NCI-H748 (cell line): ENCODE results near the gene SLF1.

Experiments
- DNase-seq: peaks from one replicate; lab custom pipeline; 2025; ENCODE audit not compliant: unreplicated experiment; lab: John Stamatoyannopoulos, UW

The SLF1 gene

DNA sequence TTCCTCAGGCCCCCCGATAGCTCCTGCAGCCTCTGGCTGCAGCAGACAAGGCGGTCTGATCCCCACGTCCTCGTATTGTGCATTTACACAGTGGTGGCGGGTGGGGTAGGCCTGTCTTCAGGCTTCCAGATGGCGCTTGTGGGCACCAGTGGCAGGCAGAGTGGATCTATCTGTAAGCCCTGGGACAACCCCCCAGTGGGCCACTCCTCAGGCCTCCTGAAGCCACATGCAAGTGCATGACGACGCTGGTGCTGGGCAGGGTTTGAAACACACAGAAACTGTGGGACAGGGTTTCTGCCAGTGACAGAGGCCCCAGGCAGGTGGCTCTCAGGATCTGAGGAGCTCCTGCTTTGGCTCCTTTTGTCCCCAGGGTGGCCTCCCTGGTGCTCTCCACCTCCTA is 42.0 kb downstream of the SLF1 start:
- no peak for DNase-seq

DNA sequence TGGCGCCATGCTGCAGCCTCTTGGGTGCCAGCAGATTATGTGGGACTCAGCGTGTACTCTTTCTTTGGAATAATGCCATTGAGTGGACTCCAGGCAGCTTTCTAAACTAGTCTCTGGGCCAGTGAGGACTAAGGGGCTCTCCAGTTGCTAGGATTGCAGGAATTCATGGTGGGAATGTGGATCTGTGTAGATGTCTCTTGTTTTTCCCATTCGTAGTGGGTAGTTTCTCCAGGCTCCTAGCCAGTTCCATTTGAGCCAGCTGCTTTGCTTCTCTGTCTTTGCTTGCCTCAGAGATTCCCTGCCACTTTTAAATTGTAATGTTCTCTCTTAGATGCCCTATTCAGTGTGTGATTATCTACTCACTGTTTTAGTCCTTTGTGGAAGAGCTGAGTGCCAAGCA is 42.6 kb downstream of the SLF1 start:
- no peak for DNase-seq

DNA sequence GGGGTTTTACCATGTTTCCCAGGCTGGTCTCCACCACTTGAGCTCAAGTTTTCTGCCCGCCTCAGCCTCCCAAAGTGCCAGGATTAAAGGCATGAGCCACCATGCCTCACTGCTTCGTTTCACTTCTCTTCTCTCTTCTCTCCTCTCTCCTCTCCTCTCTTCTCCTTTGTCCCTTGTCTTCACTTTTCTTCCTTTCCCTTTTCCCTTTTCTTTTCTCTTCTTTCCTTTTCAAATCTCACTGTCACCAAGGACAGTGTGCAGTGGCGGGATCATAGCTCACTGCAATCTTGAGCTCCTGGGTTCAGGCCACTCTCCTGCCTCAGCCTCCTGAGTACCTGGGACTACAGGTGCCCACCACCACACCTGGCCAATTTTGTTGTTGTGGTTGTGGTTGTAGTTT is 49.5 kb downstream of the SLF1 start:
- no peak for DNase-seq

DNA sequence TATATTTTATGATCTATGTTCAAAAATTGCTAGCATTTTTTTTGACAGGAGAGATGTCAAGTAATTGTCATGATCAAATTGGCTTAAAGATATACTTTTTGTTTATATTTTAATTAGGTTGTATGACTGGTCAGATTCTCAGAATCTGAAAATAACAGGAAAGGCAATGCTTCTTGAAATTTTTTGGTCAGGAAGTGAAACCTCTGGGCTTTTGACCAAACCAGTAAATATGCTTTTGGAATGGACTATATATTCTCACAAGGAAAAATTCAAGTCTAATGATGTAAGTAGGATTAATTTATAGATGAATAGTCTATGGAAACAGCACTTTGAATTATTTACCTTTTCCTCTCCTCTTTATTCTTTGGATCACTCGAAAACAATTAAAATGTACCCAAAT is 52.3 kb downstream of the SLF1 start:
- DNase-seq: no peak

DNA sequence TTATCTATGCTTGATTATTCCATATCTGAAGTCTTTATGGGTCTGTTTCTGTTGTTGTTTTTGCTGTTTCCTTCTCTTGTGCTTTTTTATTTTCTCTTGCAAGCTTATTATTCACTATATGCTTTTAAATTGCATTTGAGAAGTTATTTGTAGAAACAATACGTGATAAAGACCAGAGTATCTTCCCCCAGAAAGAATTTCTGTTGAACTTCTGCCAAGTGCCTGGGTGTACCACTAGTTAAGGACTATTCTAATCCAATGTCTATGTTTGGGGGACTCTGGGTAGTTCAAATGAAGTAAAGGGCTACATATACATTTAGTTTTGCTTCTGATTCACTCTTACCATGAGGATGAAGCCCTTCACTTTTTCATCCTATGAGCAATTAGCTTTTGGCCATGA is 54.3 kb downstream of the SLF1 start:
- DNase-seq: no peak

DNA sequence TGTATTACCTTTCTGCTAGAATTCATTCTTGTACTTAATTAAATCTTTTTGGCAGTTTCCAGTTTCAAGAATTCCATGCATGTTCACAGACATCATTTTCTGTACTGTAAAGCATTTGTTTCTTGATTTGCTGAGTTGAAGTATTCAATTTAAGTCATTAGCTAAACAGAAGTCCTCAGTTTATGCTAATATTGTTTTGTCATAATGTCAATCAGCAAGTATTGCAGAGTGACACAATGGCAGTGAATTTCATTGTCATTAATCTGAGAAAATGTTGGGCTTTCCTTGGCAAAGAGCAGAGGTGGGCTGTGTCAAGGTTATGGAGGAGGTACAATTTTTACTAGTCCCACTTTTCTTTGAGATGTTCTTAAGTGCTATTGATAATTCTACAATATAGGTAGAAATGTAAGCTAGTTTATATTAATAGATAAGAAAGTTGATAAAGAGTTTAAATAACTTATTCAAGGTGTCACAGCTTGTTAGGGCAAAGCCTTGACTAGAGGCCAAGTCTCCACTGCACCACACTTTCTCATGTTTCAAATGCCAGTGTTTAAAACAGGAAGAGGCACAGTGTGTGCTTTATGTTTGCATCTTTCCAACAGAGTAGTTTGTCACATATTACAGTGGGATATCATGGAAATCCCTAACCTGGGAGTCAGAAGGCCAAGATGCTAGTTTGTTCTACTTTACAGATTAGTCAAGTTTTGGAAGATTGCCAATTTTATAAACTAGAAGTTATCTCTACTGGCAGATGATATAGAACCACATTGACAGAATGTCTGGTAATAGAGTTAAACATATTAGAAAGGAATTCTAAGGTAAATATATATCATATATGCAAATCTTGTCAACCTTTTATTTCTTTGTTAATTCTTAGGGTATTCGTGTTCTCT is 56.3 kb downstream of the SLF1 start:
- peak; percentile 8 for DNase-seq

DNA sequence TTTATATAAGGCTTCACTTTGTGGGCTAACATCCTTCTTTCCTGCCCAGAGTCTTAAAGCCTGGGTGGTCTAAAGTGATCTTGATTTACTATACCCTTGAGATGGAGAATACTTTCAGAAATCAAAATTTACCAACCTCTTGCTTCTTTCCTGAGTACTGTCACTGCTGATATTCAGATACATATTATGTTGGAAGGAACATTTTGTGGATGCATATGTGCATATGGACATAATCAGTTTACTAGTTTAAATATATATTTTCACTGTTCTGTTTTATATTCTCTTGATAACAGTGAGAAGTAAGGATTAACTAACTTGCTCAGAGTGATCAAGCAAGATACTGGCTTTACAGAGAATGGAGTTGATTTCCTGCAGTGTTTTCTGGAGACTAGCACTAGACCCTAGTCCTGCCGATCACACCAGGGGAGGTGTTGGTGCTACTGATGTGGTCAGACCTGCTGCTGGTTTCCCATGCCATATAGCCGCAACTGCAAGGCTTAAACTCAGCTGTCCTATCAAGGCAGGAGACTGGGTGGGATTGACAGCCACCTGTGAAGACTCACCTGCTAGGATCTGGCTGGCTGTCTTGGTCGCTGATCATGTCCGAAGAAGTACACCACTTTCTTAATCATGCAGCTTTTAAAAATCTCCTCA is 57.6 kb downstream of the SLF1 start:
- no peak for DNase-seq

DNA sequence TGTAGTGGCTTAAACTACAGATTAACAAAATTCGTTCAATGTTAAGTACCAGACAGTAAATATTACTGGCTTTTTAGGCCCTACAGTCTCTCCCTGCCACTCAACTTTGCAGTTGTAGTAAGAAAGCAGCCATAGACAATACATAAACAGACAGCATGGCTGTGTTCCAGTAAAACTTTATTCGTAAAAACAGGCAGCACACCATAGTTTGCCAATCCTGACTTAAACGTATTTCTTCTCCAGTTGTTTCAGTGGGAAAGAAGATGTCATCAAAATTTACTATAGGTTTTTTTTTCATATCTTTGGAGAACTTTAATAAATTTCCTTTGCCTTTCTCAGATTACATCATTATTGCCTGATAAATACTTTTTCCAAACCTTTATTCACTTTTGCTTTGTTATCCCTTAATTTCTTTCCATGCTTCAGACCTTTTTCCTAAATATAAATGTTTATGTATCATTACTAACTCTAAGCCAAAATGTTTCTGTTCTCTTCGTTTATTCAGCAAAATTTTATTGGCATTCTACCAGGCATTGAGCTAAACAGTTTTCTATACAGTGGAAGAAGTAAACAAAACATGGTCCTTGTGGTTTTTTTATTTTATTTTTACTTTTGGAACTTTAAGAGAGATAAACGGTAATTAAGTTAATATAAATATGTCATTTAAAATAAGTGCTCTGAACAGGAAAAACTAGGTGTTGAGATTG is 64.5 kb downstream of the SLF1 start:
- DNase-seq: no peak

DNA sequence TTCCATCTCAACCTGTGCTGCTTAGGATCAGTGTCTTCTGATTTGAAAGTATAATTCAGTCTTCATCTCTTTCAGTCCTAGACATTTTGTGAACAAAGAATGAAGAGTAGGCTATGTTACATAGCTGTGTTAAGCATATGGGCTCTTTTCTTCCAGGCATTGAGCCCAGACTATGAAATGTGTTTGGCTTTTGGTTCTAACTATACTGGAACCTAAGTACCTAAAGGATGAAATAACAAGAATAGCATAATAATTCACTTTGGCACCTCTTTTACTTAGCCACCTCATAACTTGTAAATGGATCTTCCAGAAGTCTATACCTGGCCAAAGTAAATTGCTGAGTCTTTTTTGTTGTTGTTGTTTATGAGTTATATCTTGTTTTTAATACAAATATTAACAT is 71.4 kb downstream of the SLF1 start:
- no peak for DNase-seq

DNA sequence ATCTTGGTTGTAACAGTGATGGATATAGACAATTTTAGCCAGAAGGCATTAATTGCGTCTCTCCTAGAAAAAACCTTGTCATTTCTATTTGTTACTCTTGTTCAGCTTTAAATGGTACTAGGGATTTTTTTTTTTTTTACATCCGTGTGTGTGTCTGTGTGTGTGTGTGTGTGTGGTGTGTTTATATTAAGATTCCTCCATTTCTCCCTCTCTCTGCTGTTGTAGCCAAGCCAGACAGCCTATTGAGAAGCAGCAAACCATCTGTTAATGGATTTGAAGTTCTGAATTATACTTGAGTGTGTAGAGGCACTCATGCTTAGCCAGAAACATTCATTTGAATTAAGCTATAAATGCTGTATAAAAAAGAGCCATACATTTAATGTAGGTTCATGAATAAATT is 72.3 kb downstream of the SLF1 start:
- DNase-seq: peak; percentile 44

DNA sequence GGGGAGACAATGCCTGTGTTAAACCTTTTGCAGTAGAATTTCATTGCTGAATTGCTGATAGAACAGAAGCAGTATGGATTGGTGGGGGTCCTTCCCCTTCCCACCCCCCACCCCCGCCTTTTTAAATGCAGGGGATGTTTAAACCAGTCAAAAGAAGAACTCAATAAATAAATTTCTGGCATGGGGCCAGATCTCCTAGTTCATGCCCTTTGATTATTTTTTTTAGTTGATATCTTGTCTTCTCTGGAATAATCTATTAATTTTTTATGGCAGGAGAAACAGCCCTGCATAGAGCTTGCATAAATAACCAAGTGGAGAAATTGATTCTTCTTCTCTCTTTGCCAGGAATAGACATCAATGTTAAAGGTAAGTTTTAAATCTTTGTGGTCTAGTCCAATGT is 72.8 kb downstream of the SLF1 start:
- DNase-seq: peak; percentile 17

DNA sequence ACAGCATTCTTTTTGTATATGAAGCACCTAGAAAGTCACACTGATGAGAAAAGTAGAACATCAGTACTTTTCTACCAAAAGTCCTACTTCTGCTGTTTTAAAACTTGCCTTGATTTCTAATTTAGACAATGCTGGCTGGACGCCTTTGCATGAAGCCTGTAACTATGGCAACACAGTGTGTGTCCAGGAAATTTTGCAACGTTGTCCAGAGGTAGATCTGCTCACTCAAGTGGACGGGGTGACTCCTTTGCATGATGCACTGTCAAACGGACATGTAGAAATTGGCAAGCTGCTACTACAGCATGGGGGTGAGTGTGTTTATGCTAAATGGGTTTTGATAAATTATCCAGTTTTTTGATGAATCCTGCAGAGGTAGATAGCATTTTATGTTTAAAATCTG is 73.5 kb downstream of the SLF1 start:
- peak; percentile 95 for DNase-seq

DNA sequence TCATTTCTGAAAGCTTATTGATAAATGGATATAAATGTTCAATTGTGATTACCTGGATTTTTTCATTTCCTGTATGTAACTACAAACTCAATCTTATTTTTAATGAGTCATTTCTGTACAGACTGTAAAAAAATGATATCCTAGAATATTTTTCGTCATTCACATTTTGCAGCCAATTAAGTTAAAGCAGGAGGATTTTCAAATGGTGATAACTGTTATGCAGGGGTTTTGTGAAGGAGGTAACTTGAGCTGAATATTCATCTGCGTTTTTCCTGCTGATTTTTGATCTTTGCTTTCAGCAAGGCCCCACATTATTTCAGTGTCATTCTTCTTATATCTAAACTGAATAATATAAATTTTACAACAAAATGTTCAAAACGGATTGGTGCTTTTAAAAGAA is 74.1 kb downstream of the SLF1 start:
- peak; percentile 18 for DNase-seq

DNA sequence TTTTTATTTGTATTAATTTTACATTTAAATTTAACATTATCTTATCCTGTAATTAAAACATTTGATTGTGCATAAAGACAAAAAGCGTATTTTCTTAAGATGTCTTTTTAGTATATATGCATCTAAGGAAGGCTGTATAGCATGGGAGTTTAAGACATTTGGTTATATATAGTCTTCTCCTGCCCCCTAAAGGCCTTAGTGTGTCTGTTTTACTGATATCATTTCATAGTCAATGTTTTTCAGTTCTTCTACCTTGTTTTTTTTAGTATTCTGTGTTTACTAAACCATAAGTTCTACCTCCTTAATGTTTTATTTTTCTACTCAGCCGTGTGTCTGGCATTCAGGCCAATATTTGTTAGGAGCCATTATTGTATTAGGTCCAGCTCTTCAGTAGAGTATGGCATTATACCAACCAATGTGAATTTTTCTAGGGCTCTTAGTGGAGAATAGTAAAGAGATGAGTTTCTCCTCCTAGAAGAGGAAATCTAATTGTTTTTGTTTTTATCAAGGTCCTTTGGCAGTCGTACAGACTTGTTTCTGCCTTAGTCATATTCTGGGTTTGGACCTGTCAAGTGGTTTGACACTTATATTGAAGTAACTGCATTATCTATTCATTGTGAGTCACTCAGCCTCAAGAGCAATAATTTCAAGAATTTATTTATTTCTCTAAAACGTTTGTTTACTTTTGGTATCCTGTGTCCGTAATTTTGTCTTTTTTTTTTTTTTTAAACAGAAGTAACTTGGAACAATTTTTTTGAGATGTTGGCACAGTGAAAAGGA is 74.8 kb downstream of the SLF1 start:
- peak; percentile 56 for DNase-seq

DNA sequence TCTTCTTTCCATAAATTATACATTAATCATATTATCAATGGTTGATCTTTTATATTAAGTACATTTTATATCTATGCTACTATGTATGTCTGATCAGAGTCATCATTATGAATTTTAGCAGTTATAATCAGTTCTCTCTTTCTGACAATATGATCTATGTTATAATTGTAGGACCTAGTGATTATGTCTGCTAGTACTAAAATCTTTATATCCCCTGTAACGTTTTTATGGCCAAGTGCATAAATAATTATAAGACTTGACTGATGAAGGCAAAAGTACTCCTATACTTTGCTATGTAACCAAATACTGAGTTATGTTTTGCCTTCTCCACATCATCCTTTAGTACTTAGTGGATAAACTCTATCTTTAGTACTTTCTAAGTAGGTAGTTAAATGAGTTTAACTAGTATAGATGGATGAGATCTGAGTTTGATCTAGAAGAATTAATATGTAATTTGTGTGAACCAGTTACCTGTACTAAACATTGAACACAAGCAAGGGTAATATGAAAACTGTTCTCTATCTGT is 75.4 kb downstream of the SLF1 start:
- no peak for DNase-seq

DNA sequence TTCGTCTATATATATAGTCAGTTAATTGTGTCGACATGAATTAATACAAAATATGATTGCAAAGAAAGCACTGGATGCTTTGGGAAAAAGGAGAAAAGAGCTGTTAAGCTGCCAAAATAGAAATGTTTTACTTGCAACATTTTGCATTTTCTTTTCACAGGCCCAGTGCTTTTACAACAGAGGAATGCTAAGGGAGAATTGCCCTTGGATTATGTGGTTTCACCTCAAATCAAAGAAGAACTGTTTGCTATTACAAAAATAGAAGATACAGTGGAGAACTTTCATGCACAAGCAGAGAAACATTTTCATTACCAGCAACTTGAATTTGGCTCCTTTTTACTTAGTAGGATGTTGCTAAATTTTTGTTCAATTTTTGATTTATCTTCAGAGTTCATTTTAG is 76.2 kb downstream of the SLF1 start:
- no peak for DNase-seq

DNA sequence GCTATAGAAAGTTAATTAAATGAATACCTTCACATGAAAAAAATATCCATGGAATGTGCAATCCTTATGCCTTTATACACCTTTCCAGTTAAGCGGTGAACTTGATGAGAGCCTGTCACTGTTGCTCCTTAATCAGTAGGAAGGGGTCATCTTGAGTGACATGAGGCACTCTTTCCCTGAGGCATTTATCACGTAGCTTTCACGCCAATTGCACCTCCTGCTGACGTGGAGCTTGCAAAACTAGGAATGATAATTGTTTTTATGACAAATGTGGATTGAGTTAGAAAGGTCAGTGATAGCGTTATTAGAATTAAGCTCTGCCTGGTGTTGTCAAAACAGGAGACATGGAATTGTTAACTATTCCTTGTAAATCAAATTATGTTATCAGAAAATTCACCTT is 79.7 kb downstream of the SLF1 start:
- DNase-seq: peak; percentile 4

DNA sequence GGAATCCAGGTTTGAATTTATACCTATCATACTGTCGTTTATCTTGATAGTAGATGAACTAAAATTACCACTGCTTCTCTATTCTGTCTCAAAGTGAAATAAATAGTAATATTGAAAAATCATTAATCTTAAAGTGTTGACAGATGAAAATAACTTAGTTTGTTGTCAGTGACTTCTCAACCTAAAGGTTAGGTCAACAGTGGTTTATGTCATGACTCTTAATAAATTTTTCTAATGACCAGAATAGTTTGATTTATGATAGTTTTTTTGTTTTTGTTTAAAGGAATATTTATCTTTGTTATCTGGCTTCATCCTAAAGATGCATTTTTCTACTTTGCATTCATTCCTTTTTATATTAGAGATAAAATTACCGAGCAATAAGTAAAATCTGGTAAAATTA is 81.1 kb downstream of the SLF1 start:
- no peak for DNase-seq

DNA sequence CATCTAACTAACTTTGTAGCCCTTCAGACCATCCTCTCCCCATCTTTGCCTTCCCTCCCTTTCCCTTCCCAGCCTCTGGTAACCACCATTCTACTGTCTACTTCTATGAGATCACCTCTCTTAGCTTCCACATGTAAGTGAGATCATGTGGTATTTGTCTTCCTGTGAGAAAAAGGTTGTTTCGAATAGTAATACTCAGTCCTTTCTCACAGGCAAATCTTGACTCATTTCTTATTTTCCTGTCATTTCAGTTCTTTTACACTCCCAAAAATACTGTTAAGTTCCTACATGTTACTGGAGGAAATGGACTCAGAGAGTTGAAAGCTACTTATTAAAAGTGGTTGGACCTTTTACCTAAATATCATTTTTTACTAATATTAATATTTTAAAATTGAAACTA is 82.1 kb downstream of the SLF1 start:
- no peak for DNase-seq

DNA sequence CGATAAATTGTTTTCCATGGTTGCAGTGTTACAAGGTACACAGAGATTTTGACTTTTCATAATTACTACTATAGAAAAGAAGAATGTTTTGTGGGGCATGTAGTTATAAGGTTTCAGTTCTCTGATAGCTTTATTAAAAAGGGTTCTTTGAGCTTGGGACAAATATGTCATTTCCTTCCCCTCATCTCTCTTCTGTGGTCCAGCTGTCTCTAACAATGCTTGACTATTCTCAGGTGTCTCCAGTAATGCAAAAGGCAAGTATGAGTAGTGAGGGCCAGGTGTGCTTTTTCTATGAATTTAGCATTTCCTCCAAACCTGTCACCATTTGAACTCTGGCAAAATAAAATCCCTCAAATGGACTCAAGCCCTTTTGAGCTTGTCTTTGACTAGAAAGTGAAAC is 84.3 kb downstream of the SLF1 start:
- peak; percentile 51 for DNase-seq

DNA sequence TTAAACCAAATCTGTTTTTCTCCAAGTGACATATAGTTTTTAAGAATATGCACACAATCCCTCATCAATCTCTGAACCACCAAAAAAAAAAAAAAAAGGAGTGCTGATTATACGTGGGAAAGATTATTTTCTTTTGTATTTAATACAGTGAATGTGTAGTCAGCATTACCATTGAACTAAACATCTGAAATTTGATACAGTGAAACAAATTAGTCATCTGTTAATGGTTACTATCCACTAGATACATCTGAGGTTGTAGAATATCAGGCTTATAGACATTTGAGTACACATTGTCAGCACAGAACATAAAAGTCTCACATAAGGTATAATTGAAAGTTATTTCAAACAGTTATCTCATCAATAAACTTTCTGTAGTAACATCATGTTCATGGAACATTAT is 87.0 kb downstream of the SLF1 start:
- DNase-seq: peak; percentile 20
